GM23338 (cell line): Measurements from ENCODE around the gene EPHX1.

ENCODE experiments used
- CREB1 ChIP-seq: fragments of 250-450 bp; sonication (Bioruptor Pico); IDR thresholded peaks from 2 replicates; pipeline ENCODE4 v1.5.0; 2020; ENCODE audit warnings: low read depth, mild to moderate bottlenecking, moderate library complexity
- CTCF ChIP-seq, 2 experiments: fragments of 200-600 bp in 1 of 2; sonication (generic) in 1 of 2; conservative IDR thresholded peaks; 2 replicates each; pipeline versions ENCODE4 v1.5.1 to v1.6.1; 2016 to 2017; ENCODE audit warnings: antibody characterized with exemption in 2 of 2, low read depth in 2 of 2, mild to moderate bottlenecking in 2 of 2, moderate library complexity in 1 of 2
- POLR2AphosphoS5 ChIP-seq: IDR thresholded peaks from 2 replicates; pipeline ENCODE4 v1.6.1; 2016; ENCODE audit warnings: antibody characterized with exemption, low read depth

- no peak for TF ChIP-seq CTCF (conservative IDR thresholded peaks at IDR 0.05; ENCODE audit: low read depth in 2 of 2)
- no peak for TF ChIP-seq CREB1 (CRISPR knock-in tag)
- no peak for TF ChIP-seq POLR2AphosphoS5
Measured at GRCh38 chr1:225767634-225768540, 42.0 kb upstream of the EPHX1 start.
